COR-L47 (cell line): ENCODE measurements around the gene CPZ.
"Not testable (repeated sequence)": the region's sequence is repeated elsewhere in the genome, so short reads cannot be mapped to it uniquely, and the experiment has no call there.

ENCODE experiments used
- DNase-seq: peaks from one replicate; lab custom pipeline; 2025; lab: John Stamatoyannopoulos, UW

The CPZ gene

DNA sequence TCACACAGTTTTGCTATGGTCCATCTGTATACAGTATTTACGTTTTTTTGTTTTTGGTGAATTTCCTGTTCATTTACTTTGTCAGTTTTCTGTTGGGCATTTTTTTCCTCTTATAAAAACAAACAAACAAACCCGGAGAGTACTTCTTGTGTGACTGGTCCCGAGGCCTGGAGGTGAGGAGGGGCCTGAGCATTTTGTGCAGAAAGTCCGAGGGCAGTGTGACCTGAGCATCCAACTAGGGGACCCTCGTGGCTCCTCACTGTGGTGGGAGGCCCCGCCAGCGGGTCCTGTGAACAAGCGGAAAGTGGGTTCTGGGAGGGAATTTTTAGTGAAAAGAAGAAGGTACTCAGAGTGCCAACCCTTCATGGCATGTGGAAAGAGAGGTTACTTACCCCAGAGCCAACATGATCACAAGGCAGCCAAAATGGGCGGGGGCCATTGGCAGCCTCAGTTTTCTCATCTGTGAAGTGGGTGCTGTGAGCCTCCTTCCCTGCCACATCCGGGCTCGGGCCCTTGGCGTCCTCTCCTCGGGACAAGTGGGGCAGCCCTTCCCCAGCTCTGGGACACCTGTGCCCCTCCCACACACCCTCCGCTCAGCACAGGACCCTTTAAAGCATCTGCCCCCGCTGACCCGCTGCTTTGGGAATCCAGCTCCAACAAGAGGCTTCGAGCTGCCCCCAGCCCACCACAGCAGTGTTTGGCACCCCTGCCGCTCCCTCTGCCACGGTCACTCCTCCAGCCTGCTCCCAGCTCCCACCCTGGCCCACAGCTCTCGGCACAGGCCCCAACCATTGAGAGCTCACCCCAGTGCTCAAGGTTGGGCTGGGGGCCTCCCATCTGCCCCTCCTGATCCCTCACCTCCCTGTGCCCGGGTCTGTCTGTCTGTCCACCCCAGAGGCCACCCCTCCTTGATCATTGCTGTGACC lies 35.2 kb upstream of the CPZ start:
- no peak for DNase-seq

DNA sequence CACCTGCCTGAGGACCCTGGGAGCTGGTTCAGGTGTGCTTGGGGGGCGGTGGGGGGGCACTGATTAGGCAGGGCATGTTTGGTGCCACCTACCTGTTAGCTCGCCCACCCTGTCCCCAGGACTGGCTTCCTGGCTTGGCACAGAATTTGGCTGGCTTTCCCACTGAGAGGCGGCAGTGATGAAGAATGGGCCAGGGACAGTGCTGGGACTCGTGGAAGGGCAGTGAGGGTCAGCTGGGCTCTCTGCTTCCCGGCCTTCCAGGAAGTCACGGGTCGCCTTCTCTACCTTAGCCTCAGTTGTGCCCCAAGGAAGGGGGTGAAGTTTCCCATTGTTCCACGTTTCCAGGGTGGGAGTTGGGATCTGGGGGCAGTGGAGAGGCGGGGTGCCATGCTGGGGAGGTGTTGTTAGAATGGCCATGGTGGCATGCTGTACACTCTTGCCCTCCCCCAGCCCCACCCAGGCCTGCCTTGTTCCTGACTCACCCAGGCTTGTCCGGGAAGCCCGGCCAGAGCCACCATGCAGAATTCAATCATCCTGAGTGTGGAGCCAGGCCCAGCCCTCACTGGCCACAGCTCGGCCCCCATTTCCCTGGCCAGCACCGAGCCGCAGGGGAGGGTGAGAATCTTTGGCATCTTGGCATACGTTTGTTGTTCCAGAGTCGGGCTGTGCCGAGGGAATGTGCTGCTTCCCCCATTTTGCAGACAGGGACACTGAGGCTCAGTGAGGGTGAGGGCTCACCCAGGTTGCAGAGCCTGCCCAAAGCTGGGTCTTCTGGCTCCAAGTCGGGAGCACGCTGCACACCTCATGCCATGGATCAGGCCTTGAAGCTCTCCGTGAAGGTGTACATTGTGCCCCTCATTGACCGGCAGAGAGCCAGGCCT lies 34.2 kb upstream of the CPZ start:
- no peak for DNase-seq

DNA sequence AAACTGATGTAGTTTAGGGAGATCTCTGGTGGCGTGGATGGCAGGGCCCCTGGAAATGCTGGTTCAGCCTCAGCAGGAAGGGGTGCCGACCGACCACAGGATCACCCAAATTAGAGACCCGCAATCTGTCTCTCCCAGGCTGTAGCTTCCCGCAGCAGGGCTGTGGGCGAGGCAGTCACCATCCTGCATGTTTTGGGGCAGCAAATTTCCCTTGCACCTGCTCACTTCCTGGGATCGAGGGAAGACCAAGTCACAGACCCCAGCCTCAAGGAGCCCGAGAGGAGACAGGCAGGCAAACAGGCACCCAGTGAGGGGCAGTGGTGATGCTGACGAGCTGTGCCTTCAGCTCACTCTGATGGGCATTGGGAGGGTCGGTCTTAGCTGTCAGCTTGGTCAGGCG lies 33.6 kb upstream of the CPZ start:
- DNase-seq = no peak

DNA sequence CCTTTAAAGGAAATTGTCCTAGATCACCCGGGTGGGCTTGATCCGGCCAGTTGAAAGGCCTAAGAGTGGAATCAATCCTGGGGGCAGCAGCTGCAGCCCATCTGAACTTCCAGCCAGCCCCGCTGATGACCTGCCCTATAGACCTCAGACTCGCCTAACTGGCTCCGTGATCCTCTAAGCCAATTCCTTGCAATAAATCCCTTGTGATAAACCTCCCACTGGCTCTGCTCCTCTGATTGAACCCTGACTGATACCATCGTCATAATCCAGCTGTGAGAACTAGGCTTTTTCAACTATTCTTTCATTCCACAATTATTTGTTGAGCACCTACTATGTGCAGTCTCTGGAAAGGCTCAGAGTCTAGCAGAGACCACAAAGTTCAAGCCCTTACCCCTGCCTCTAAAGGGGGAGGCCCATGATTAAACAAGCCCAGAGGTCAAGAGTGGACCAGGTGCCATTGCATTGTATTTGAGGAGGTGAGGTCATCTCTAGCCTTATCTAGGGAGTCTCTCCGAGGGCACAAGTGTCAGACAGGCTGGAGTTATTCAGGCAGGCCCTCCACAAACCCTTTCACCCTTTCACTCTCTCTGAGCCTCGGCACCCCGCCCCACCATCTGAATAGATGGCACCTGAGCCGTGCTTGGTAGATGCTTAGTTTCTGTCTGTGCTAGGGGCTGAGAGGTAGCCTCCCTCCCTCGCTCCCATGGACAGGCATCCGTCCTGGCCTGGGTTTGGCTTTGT lies 32.9 kb upstream of the CPZ start:
- DNase-seq = no peak

DNA sequence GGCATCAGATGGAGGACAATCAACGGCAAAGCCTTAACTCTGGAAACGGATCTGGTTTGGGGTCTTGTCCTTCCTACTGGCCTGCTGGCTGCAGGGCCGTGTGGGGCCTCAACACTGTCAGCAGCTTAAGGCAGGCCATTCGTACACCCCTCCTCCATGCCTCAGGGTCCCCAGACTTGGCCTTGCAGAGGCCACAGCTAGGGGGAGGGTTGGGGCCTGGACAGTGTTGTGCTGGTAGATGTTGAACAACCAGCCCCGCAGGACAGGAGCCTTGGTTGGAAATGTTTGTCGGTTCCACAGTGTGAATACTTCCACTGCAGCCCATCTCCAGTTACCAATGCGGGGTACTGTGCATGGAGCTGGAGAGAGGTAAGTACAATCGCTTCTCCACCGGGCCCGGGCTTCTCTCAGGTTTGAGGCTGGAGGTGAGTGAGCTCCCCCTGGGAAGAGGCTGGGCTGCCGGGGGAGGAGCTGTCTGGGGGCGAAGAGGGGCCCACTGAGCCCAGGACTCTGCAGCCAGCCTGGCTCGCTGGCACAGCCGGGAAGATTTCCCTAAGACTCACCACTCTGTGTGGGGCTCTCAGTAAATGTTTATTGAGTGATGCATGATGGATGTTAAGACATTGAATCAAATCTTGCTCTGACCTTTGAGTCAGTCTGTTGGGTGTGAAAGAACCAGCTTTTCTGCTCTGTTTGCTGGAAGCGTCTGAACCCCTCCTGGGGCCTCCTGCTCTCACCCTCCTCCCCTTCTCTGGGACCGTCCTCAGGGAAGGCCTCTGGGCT lies 32.1 kb upstream of the CPZ start:
- no peak for DNase-seq

- no peak for DNase-seq
These were observed 28.0 kb upstream of the CPZ start for GRCh38 chr4:8564595-8564994.

GRCh38 chr4:8568068-8568668 lies 24.4 kb upstream of the CPZ start:
- no peak for DNase-seq

- no peak for DNase-seq
These were observed 22.4 kb upstream of the CPZ start for GRCh38 chr4:8570201-8570600.

GRCh38 chr4:8571702-8572685 lies 20.6 kb upstream of the CPZ start:
- no peak for DNase-seq

GRCh38 chr4:8573266-8573665 lies 19.3 kb upstream of the CPZ start:
- DNase-seq = no peak

DNA sequence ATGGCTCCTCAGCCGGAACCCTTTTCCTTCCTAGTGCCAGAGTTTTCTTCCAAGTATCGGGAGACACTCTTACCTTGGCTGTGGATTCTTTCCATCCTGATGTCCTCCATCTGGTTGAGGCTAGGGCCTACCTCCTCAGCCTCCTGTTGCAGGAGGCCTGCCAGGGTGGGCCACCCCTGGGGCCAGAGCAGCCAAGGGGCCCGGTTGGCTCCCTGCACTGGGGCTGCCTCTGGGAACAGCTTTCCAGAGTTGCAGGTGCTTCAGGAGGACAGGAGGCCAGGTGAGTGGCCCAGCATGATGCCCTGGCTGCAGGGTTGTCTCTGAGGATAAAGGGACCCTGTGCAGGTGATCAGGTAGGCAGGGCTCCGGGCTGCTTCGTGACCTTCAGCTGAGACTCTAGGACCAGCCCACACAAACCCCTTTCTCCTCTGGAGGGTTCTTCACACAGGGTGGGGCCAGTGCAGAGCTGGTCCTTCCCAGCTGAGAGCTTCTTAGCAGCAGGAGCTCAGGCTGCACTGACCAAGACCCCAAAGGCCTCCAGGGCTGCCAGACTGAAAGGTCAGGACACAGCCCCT lies 17.7 kb upstream of the CPZ start:
- DNase-seq = no peak

DNA sequence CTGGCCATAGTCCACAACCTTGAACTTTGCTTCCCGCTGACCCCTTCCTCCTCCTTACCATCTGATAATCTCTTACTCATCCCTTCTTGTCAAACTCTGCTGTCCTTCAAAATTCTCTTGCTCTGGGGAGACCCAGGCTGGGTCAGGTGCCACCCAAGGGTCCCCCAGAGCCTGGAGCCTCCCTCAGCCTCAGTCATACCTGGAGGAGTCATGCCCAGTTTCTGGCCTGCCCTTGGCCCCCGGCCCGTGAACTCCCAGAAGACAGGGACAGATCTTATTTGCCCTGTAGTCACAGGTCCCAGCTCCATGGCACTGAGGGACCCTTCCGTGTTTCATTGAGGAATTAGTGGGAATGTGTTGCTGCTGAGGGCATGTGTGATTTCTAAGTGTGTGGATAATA lies 17.1 kb upstream of the CPZ start:
- no peak for DNase-seq

- not testable (repeated sequence) for DNase-seq
These were observed 16.0 kb upstream of the CPZ start for GRCh38 chr4:8576591-8576990.

DNA sequence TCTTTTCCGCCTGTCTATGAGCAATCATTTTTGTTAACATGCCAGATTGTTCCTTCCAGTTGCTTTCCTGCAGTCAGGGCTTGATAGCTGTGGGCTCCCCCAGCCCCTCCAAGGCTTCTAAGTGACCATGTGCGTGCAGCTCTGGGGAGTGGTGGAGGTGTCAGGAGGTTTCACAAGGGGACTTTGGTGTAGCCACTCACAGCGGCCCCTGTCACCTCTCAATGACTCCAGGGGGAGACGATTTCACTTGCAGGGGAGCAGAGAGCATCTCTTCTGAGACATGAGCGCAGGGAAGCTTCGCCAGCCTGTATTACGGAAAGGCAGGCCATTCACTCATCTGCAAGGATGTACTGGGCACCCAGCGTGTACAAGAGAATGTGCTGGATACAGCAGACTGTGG lies 15.5 kb upstream of the CPZ start:
- no peak for DNase-seq

DNA sequence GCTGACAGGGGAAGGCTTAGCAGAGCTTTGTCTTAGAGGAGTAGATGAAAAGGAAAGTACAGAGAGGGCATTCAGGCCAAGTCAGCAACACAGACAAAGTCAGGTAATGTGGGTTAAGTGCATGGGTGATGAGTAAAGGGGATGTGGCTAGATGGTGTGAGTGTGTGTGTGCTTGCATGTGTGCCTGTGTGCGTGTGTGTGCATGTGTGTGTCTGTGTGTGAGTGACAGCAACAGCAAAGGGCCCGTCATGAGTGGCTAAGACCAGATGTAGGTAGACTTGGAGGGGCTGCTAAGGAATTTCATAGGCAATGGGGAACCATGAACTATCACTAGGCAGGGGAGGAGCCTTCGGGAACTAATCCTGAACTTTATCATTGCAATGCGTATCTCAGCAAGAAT lies 14.6 kb upstream of the CPZ start:
- DNase-seq = no peak

GRCh38 chr4:8578717-8579116 lies 13.8 kb upstream of the CPZ start:
- DNase-seq = no peak

- DNase-seq = no peak
These were observed 12.8 kb upstream of the CPZ start for GRCh38 chr4:8579526-8580320.

DNA sequence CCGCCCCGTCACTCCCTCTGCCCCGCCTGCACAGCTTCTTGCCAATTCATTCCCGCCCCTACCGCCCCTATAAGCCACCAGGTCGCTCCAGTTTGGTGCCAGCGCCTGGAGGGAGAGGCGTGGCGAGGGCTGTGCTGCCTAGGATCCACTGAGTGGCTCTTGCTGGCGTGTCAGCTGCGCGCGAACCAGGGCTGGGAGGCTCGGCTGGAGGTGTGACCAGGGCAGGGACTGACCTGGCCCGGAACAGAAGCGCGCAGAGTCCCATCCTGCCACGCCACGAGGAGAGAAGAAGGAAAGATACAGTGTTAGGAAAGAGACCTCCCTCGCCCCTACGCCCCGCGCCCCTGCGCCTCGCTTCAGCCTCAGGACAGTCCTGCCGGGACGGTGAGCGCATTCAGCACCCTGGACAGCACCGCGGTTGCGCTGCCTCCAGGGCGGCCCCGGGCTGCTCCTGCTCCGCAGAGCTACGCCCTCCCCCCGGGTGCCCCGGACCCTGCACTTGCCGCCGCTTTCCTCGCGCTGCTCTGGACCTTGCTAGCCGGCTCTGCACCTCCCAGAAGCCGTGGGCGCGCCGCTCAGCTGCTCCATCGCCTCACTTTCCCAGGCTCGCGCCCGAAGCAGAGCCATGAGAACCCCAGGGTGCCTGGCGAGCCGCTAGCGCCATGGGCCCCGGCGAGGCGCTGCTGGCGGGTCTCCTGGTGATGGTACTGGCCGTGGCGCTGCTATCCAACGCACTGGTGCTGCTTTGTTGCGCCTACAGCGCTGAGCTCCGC lies 12.1 kb upstream of the CPZ start, which contains the start of gene GPR78:
TSS of gene GPR78 (plus strand) at position 72 of the 773 bp plus-strand sequence. CDS start at position 663, 591 bp downstream.
- DNase-seq = no peak
